ENCODE data around the gene NHLH1.

The NHLH1 gene

DNA sequence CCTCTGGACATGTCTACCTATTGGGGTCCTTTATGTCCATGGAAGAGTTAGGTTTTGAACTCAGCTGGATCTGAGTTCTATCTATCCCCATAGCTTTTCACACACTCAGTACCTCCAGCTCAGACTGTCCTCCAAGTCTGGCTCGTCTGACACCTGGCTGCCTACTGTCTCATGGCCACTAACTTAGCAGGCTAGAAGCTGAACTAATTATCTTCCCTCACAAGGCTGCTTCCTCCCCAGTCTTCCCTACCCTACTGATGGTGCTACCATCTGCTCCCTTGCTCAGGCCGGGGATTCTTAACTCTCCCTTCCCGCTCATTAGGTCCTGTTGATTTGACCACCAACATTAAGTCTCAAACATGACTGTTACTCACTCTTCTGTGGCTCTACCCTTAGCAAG is 46.8 kb downstream of the NHLH1 start:
- DNase-seq = no peak

- DNase-seq = no peak
These were observed 48.0 kb downstream of the NHLH1 start for GRCh38 chr1:160414881-160415280.

GRCh38 chr1:160415696-160416290 is 48.9 kb downstream of the NHLH1 start:
- no peak for DNase-seq

DNA sequence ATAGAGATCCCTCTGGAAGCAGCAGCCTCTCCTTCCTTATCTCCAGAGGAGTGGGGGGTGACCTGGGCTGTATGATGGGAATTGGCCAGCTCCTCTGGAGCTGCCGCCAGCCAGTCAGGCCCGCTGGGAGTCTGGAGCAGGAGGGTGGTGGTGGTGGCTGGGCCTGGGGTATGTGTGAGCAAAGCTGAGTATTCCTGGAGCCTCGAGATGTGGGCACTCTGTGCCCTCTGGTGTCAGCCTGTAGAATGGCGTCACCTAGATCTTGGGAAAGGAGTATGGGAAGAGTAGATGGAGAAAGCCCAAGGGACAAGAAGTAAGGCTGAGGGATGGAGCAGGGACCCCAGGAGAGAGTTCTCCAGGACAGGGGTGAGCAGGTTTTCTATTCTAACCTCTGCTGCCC is 49.5 kb downstream of the NHLH1 start:
- DNase-seq = peak; percentile 5

DNA sequence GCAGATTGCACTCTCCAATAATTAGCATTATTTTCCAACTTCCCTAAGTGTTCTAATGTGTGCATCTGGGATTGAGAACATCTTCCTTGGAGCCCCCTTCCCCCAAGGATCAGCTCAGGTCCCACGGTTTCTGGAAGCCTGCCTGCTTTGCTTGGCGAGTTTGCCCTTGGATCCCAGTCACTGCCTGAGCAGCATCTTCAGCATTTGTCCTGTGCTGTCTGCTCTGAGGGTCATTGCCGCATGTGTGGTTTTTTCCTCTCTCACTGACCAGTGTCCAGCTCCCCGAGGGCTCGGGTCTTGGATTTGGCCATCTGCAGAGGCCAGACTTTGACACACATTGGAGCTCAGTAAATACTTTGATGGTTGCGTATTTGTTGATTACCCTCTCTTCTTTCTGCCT is 51.6 kb downstream of the NHLH1 start:
- no peak for DNase-seq

GRCh38 chr1:160419150-160419837 is 52.4 kb downstream of the NHLH1 start:
- DNase-seq = no peak

- no peak for DNase-seq
These were observed 52.9 kb downstream of the NHLH1 start for GRCh38 chr1:160419838-160420169.

DNA sequence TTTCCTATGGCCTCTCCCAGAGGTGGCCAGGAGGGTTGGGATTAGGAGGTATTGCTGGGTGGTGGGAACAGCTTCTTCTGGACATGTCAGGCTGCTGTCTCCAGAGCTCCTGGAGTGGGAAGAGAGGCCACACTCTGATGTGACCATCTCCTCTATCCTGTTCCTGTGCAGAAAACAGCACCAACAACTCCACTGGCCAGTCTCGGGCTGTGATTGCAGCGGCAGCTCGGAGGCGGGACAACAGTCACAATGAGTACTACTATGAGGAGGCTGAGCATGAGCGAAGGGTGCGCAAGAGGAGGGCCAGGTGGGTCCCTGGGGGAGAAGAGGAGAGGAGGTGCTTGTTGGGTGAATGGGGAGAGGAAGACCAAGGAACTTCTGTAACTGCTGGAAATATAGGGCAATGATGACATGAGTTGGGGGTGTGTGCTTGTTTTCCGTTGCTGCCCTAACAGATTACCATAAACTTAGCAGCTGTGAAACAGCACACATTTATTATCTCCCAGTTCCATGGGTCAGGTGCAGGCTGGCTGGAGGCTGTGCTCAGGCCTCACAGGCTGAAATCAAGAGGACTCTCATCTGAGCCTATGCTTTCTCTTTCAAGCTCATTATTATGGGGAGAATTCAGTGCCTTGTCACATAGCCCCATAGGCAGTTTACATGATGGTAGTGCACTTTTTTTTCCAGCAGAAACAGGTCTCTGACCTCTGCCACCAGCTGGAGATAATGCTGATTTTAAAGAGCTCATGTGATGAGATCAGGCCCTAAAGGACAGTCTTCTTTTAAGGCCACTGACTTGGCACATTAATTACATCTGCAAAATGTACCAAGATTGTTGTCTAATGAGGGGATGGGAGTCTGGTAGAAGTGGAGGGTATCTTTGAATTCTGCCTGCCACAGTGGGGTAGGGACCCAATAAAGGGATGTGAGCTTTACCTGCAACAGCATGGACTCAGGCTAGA is 54.3 kb downstream of the NHLH1 start:
- DNase-seq = no peak

- DNase-seq = no peak
These were observed 55.0 kb downstream of the NHLH1 start for GRCh38 chr1:160421881-160422280.
